ENCODE measurements around the gene SLC66A1. TPM values are rescaled to one million over a fixed set of nuclear protein-coding genes. Genes with fewer than 3 reads are reported as not detected.

The SLC66A1 gene
- total RNA-seq, 2 donors from 2014 or later = 24.4 to 49.6 TPM

GRCh38 chr1:19344831-19345230 lies 32.7 kb downstream of the SLC66A1 start:
- intact Hi-C loops (cut with DNase I) = loop anchor here (2.0 to 5.0 kb wide), 2 partner anchors 44 to 142 kb away; partner anchors contain the start of gene CAPZB
- H3K4me3 ChIP-seq = no peak overlapping the region
- H3K27me3 ChIP-seq (replicated peaks; ENCODE audit: insufficient read depth) = no peaks in the 10 kb centered on the region
- H3K27ac ChIP-seq = peak overlapping the region; percentile 30 to 36
- no peak for DNase-seq (ENCODE audit: low spot score)
- H3K36me3 ChIP-seq = peaks cover 0 to 4% of the 10 kb centered on the region in 2 donors
- peaks cover 17% of the 10 kb centered on the region for H3K4me1 ChIP-seq (replicated peaks)
- no peaks in the 10 kb centered on the region for H3K9me3 ChIP-seq
- TF ChIP-seq POLR2AphosphoS5 (IDR thresholded peaks at IDR 0.05) (no peak), POLR2A (IDR thresholded peaks at IDR 0.05) (no peak)
- TF ChIP-seq, protein P1, sequence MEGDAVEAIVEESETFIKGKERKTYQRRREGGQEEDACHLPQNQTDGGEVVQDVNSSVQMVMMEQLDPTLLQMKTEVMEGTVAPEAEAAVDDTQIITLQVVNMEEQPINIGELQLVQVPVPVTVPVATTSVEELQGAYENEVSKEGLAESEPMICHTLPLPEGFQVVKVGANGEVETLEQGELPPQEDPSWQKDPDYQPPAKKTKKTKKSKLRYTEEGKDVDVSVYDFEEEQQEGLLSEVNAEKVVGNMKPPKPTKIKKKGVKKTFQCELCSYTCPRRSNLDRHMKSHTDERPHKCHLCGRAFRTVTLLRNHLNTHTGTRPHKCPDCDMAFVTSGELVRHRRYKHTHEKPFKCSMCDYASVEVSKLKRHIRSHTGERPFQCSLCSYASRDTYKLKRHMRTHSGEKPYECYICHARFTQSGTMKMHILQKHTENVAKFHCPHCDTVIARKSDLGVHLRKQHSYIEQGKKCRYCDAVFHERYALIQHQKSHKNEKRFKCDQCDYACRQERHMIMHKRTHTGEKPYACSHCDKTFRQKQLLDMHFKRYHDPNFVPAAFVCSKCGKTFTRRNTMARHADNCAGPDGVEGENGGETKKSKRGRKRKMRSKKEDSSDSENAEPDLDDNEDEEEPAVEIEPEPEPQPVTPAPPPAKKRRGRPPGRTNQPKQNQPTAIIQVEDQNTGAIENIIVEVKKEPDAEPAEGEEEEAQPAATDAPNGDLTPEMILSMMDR (IDR thresholded peaks at IDR 0.05) = no peak
- 79% methylated on average over 11 of the region's 11 CpGs for WGBS

- intact Hi-C loops (cut with DNase I) = loop anchor here (2.0 kb wide), 1 partner anchor 43 kb away; no protein-coding TSS in a partner anchor
- DNase-seq (ENCODE audit: low spot score) = no peak
- H3K27ac ChIP-seq = peak overlapping the region; percentile 30 to 36
- H3K9me3 ChIP-seq = no peaks in the 10 kb centered on the region
- no peak overlapping the region for H3K4me3 ChIP-seq
- H3K27me3 ChIP-seq (replicated peaks; ENCODE audit: insufficient read depth) = no peaks in the 10 kb centered on the region
- 71% methylated on average over 8 of the region's 8 CpGs for WGBS
- H3K4me1 ChIP-seq (replicated peaks) = peaks cover 17% of the 10 kb centered on the region
- H3K36me3 ChIP-seq = peaks cover 0 to 4% of the 10 kb centered on the region in 2 donors
- no peak for TF ChIP-seq POLR2AphosphoS5 (IDR thresholded peaks at IDR 0.05)
- TF ChIP-seq, protein P1 (IDR thresholded peaks at IDR 0.05) = no peak
- no peak for TF ChIP-seq POLR2A (IDR thresholded peaks at IDR 0.05)
These were observed 33.3 kb downstream of the SLC66A1 start for GRCh38 chr1:19345391-19345790.

GRCh38 chr1:19346026-19346425 lies 33.9 kb downstream of the SLC66A1 start:
- Histone ChIP-seq H3K27ac (no peak overlapping the region), H3K27me3 (replicated peaks; ENCODE audit: insufficient read depth) (no peaks in the 10 kb centered on the region), H3K36me3 (peaks cover 0 to 4% of the 10 kb centered on the region in 2 donors), H3K9me3 (no peaks in the 10 kb centered on the region), H3K4me1 (replicated peaks) (peaks cover 17% of the 10 kb centered on the region), H3K4me3 (no peak overlapping the region)
- WGBS = 73% methylated on average over 6 of the region's 6 CpGs
- DNase-seq (ENCODE audit: low spot score) = no peak
- TF ChIP-seq POLR2AphosphoS5 (IDR thresholded peaks at IDR 0.05) (no peak), POLR2A (IDR thresholded peaks at IDR 0.05) (no peak)
- TF ChIP-seq, protein P1 (IDR thresholded peaks at IDR 0.05) = no peak
- intact Hi-C loops (cut with DNase I) = loop anchor here (2.0 kb wide), 1 partner anchor 305 kb away; no protein-coding TSS in a partner anchor

DNA sequence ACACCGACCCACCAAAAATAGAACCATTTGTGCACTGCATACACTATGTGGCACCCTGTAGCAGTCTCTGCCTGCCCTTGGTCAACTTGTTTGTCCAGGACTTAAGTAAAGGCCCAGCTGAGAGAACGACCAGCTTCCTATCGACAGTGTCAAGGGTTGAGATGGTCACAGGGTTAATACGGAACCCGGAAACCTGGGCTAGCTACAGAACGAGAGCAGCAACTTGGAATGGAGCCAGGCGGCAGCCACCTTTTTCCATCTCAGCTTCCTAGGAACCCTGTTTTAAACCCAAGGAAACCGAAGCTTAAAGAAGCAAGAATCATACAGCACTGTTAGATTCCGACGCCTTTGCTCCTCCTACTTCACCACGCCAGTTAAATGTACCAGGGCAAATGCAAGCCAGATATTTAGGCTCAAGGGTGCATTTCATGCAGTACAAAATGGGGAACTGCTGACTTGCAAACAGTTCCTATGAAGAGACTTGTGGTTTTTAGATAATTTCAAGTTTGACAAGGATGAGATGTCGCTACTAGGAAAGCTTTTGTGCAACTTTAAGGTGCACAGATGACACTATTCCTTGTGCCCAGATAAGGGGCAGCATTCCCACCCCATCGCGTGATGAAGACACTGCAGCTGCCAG lies 35.5 kb downstream of the SLC66A1 start:
- 49% methylated on average over 14 of the region's 14 CpGs for WGBS
- no peak for DNase-seq (ENCODE audit: low spot score)
- Histone ChIP-seq H3K27ac (peak overlapping the region; percentile 53 to 66), H3K4me3 (no peak overlapping the region), H3K4me1 (replicated peaks) (peaks cover 23% of the 10 kb centered on the region), H3K27me3 (replicated peaks; ENCODE audit: insufficient read depth) (no peaks in the 10 kb centered on the region), H3K36me3 (no peaks in the 10 kb centered on the region), H3K9me3 (no peaks in the 10 kb centered on the region)
- intact Hi-C loops (cut with DNase I) = loop anchor here (2.0 kb wide), 1 partner anchor 303 kb away; no protein-coding TSS in a partner anchor
- TF ChIP-seq POLR2A (IDR thresholded peaks at IDR 0.05) (no peak), POLR2AphosphoS5 (IDR thresholded peaks at IDR 0.05) (no peak)
- TF ChIP-seq, protein P1 (IDR thresholded peaks at IDR 0.05) = no peak

All from prostate gland (tissue), 2 donors.